Fibroblast of villous mesenchyme (primary cell): ENCODE results near the gene C16orf95. TPM values are rescaled to one million over a fixed set of nuclear protein-coding genes. Genes with fewer than 3 reads are reported as not detected.

Source experiments
- DNase-seq: peaks from one replicate; pipeline ENCODE4 v3.0.0-alpha.2; 2010; ENCODE audit warnings: low read depth
- H3K4me3 ChIP-seq: 2 replicates; pipeline ENCODE4 v1.5.1; 2011; ENCODE audit warnings: low read depth, mild to moderate bottlenecking, low read length
- total RNA-seq: library from RNA; depleted of rRNA; stranded (reverse); fragments of >200 nt; gene quantifications from 2 replicates; pipeline ENCODE4 v1.2.3, GENCODE V29; 2012
- TF ChIP-seq, protein P1 (sequence below): IDR thresholded peaks from 2 replicates; pipeline ENCODE4 v1.5.1; 2012; ENCODE audit warnings: low read depth, mild to moderate bottlenecking, low read length; ENCODE audit not compliant: insufficient read depth

C16orf95 gene
- total RNA-seq, 1 donor: 4.7 TPM

DNA sequence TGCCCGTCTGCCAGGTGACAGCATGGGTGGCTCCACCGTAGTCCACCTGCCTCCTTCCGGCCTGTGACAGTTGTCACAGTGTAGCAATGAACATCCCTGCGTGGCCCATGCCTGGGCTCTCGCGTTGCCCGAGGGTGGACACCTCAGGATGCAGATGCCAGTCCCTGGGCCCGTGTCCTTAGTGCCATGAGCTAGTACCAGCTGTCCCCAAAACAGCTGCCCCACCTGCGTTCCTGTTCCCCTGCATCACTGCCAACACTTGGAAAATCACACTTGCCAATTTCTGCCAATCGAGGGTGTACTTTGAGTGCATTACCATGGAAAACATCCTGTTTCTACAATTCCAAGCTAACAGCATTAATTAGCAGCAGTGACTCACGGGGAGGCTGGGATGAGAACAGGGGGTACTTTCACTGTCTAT, 9.0 kb upstream of the C16orf95 start:
- no peak overlapping the region for H3K4me3 ChIP-seq
- TF ChIP-seq, protein P1, sequence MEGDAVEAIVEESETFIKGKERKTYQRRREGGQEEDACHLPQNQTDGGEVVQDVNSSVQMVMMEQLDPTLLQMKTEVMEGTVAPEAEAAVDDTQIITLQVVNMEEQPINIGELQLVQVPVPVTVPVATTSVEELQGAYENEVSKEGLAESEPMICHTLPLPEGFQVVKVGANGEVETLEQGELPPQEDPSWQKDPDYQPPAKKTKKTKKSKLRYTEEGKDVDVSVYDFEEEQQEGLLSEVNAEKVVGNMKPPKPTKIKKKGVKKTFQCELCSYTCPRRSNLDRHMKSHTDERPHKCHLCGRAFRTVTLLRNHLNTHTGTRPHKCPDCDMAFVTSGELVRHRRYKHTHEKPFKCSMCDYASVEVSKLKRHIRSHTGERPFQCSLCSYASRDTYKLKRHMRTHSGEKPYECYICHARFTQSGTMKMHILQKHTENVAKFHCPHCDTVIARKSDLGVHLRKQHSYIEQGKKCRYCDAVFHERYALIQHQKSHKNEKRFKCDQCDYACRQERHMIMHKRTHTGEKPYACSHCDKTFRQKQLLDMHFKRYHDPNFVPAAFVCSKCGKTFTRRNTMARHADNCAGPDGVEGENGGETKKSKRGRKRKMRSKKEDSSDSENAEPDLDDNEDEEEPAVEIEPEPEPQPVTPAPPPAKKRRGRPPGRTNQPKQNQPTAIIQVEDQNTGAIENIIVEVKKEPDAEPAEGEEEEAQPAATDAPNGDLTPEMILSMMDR: no peak
- DNase-seq: no peak

DNA sequence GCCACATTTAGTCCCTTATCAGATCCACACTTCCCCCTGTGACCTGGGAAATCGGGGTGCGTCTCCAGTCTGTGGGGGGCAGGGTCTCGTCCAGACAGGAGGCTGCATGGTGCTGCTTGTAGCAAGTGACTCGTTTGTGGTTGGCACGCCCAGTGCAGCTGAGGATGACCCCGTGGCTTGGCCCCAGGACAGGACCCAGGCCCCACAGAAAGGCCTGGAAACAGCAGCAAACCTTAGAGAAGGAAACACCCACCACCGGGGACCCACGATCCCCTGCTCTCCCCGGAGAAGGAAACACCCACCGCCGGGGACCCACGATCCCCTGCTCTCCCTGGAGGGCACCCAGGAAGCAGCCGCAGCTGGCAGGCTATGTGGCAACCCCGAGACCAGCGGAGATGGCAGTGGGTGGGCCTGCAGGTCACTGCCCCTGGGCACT, 8.2 kb upstream of the C16orf95 start:
- TF ChIP-seq, protein P1: no peak
- no peak for DNase-seq
- no peak overlapping the region for H3K4me3 ChIP-seq

DNA sequence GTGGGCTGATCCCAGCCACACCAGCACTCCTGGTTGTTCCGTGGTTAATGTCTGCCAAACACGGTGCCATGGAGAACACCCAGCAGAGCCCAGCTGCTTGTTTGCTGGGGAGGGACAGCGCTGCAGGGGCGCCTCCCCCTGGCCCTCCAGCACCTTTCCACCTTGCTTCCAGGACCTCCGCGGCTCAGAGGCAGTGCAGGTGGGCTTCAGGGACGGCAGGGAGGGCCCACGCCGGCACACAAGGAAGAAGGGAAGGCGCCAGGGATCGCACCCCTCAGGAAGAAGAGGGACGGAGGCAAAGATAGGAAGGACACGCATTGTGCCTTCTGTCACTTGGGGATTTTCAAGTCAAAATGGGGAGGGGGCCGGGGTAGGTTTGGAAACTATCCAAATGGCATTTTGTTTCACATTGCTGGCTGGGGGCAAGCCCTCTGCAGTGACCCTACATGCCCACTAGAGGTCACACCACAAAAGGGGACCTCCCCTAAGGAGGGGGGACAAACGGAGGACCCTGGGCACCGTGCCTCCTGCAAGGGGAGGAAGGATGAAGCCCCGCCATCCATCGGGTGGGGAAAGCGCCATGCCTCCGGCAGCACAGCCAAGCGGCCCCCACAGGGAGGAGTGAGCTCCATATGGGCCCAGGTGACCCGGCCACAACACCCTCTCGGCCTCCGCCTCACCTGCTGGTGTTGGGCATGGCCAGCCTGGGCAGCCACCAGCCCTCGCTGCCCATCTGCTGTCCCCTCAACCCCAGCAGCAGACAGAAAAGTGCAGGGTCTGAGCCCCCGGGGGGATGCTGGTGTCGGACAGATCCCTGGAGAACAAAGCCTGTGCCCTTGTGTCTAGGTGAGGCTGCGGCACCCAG, 7.5 kb upstream of the C16orf95 start:
- no peak overlapping the region for H3K4me3 ChIP-seq
- TF ChIP-seq, protein P1: peak; percentile 85
- DNase-seq: peak; percentile 37

DNA sequence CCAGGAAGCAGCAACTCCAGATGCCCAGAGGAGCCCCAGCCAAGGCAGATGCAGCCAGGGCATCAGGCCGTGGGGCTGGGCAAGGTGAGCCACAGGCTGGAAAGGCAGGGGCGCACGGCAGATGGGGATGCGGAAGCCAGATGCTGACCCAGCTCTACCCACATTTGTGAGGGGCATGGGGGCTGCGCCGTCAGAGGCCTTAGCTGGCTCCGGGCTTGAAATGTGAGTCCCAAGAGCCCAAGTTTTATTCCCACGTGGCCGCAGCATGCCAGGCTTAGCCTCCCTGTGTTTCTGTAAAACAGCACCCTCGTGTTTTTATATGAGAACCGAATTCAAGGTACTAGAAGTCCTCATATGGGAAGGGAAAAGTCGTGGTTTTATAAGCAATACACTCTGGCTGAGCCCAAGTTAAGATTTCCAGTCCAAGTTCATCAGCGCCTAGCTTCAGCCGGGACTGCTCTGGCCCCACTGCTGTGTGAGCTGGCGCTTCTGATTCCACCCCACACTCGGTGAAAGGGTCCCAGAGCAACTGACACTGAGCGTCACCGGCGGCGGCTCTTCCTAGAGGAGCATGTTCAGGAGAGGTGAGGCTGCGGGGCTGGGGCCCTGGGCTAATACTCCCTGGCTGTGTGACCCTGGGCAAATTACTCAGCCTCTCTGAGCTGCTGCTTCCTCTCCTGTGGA, 6.7 kb upstream of the C16orf95 start:
- TF ChIP-seq, protein P1: no peak
- H3K4me3 ChIP-seq: no peak overlapping the region
- no peak for DNase-seq

DNA sequence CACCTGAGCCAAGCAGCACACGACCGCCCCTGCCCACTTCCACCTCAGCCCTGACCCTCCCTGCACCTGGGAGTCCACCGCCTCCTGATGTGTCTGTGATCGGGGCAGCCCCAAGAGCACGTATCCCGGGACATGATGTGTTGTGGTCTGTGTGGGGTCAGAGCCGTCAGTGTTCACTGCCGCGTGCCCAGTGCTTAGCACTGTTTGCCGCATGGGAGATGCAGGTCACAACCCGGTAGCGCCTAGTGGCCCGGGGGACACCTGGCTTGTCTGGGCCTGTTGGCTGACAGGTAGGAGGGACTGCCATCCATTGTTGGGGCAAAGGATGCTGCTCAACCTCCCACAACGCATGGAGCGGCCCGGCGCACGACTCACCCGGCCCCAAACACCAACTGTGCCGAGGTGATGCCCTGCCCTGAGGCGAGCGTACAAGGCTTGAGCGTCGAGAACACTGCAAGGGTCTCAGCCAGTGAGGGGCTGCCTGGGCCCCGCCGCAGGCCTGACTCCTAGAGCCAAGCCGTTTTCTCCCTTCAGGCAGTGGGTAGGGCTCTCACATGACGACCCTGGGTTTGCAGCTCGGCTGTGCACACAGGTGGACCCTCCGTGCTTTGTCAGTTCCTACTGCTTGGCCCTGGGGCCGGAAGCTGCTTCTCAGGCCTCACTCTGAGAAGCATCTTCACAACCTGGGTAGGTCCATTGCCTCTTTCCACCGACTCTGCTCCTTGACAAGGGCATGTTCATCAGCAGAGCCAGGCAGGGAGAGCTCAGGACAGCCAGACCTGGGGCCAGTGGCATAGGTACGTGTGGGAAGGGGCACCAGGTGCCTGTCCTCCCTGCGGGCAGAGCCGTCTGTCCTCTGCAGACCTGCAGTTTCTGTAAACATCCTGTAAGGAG, 5.9 kb upstream of the C16orf95 start:
- no peak overlapping the region for H3K4me3 ChIP-seq
- TF ChIP-seq, protein P1: no peak
- DNase-seq: no peak

DNA sequence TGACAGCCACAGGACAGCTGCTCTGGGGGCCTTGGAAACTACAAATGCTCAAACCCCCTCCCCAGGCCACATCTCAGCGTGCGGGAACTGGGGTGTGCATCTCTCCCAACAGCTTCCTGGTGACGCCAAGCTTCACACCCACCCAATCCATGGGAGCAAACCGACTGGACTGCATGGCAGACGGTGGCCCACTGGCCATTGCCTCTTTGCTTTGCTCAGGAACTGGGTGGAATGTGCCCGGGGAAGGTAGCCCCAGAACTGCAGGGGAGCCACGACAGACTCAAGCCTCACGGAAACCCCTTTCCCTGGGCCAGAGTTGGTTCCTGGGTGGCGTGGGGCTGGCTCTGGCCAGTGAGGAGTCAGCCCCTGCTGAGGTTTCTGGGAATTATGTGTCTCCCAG, 5.2 kb upstream of the C16orf95 start:
- TF ChIP-seq, protein P1: no peak
- DNase-seq: no peak
- no peak overlapping the region for H3K4me3 ChIP-seq
